GM12878 (cell line): ENCODE results near the gene STXBP2. TPM values are rescaled to one million over a fixed set of nuclear protein-coding genes. Genes with fewer than 3 reads are reported as not detected.
A peak's percentile ranks its signal among the peaks of the same experiment; 100 is the strongest.

ENCODE experiments used
- ATAC-seq: fragments of 200-7000 bp; cut with Tn5 transposase; 3 replicates; pipeline ENCODE4 v1.9.1; 2020; ENCODE audit warnings: mild to moderate bottlenecking, moderate library complexity
- BruUV-seq: library from RNA; stranded (reverse); fragments of 400-500 nt; replicated peaks from 2 replicates; lab custom pipeline; 2021; lab: Mats Ljungman, UMichigan
- CTCF ChIA-PET: fragments of 300-600 bp; sonication (Branson Sonifier 250); formaldehyde crosslinking; extraction: SDS; loops from one replicate; lab custom pipeline; 2021; ENCODE audit warnings: inconsistent platforms; lab: Yijun Ruan, JAX
- POLR2A ChIA-PET: fragments of 350-600 bp; formaldehyde crosslinking; extraction: SDS; loops from one replicate; lab custom pipeline; 2021; ENCODE audit warnings: inconsistent platforms; lab: Charles Lee
- RAD21 ChIA-PET: fragments of 300-600 bp; sonication (Branson Sonifier 250); formaldehyde crosslinking; loops from one replicate; lab custom pipeline; 2023; ENCODE audit warnings: antibody characterized with exemption; ENCODE audit not compliant: unreplicated experiment; lab: Charles Lee
- SMC1A ChIA-PET: fragments of 300-600 bp; sonication (Branson Sonifier 250); formaldehyde crosslinking; loops from one replicate; lab custom pipeline; 2023; ENCODE audit not compliant: unreplicated experiment, uncharacterized antibody; lab: Charles Lee
- DNase-seq: peaks from one replicate; pipeline ENCODE4 v3.0.0-alpha.2; 2011; ENCODE audit warnings: low read depth, low spot score
- FAIRE-seq: peaks from 3 replicates; lab custom pipeline; 2011; peaks lifted over from hg19 to GRCh38; lab: Jason Lieb, UNC
- H2AFZ ChIP-seq: 2 replicates; pipeline ENCODE4 v1.6.0; 2011; ENCODE audit warnings: low read depth, low read length, control low read depth; ENCODE audit not compliant: control insufficient read depth
- H3K27ac ChIP-seq: 2 replicates; pipeline ENCODE4 v1.5.1; 2011; ENCODE audit warnings: control low read depth; ENCODE audit not compliant: control insufficient read depth, insufficient read depth
- H3K27me3 ChIP-seq, 2 experiments: replicated peaks in 1 of 2; 2 replicates each; pipeline versions ENCODE4 v1.6.0 to v1.6.1; 2011; ENCODE audit warnings: low read length in 1 of 2; ENCODE audit not compliant: control insufficient read depth in 2 of 2, insufficient read depth in 2 of 2
- H3K36me3 ChIP-seq, 2 experiments: 2 replicates each; pipeline ENCODE4 v1.5.1; 2011; ENCODE audit warnings: low read length in 1 of 2; ENCODE audit not compliant: control insufficient read depth in 2 of 2, insufficient read depth in 2 of 2
- H3K4me1 ChIP-seq: 2 replicates; pipeline ENCODE4 v1.6.1; 2011; ENCODE audit warnings: mild to moderate bottlenecking, low read length, moderate library complexity, mixed read lengths; ENCODE audit not compliant: control insufficient read depth, insufficient read depth
- H3K4me2 ChIP-seq: 2 replicates; pipeline ENCODE4 v1.6.0; 2011; ENCODE audit warnings: control low read depth; ENCODE audit not compliant: control insufficient read depth, insufficient read depth
- H3K4me3 ChIP-seq: fragments of 200-600 bp; sonication (generic); 2 replicates; pipeline ENCODE4 v1.5.1; 2016
- H3K79me2 ChIP-seq: 2 replicates; pipeline ENCODE4 v1.6.0; 2011; ENCODE audit warnings: low read length; ENCODE audit not compliant: control insufficient read depth, insufficient read depth
- H3K9ac ChIP-seq: 2 replicates; pipeline ENCODE4 v1.8.0; 2011; ENCODE audit warnings: low read length, control low read depth, mixed read lengths; ENCODE audit not compliant: control insufficient read depth, insufficient read depth
- H3K9me3 ChIP-seq: replicated peaks from 3 replicates; pipeline ENCODE4 v1.5.1; 2011; ENCODE audit warnings: mild to moderate bottlenecking, low read length; ENCODE audit not compliant: control insufficient read depth, insufficient read depth
- H4K20me1 ChIP-seq: 2 replicates; pipeline ENCODE4 v1.6.0; 2011; ENCODE audit not compliant: control insufficient read depth, insufficient read depth
- EZH2 ChIP-seq: IDR thresholded peaks from 2 replicates; pipeline ENCODE4 v1.6.1; 2012; ENCODE audit warnings: low read depth, mild to moderate bottlenecking, control low read depth, inconsistent platforms, low read length, borderline replicate concordance; ENCODE audit not compliant: control insufficient read depth
- HDAC2 ChIP-seq: fragments of 200-600 bp; sonication (generic); IDR thresholded peaks from 2 replicates; pipeline ENCODE4 v1.6.1; 2017
- JUNB ChIP-seq: IDR thresholded peaks from 2 replicates; pipeline ENCODE4 v1.6.1; 2016; ENCODE audit warnings: antibody characterized with exemption, mild to moderate bottlenecking
- NFXL1 ChIP-seq: fragments of 450-650 bp; IDR thresholded peaks from 2 replicates; pipeline ENCODE4 v1.6.1; 2017; ENCODE audit warnings: antibody characterized with exemption, mild to moderate bottlenecking, borderline replicate concordance
- NR2C1 ChIP-seq: fragments of 450-650 bp; IDR thresholded peaks from 2 replicates; pipeline ENCODE4 v1.6.1; 2017; ENCODE audit warnings: antibody characterized with exemption, mild to moderate bottlenecking, moderate library complexity
- NR2C2 ChIP-seq: IDR thresholded peaks from 2 replicates; pipeline ENCODE4 v1.6.1; 2011; ENCODE audit warnings: borderline replicate concordance, low read depth; ENCODE audit not compliant: control insufficient read depth, insufficient read length
- PML ChIP-seq: IDR thresholded peaks from 2 replicates; pipeline ENCODE4 v1.6.1; 2012; ENCODE audit warnings: low read length, inconsistent platforms
- POLR2A ChIP-seq: IDR thresholded peaks from 2 replicates; pipeline ENCODE4 v1.6.1; 2011; ENCODE audit warnings: low read depth, mild to moderate bottlenecking, low read length
- RCOR1 ChIP-seq: conservative IDR thresholded peaks from 2 replicates; pipeline ENCODE4 v1.6.1; 2012; ENCODE audit warnings: low read depth, low read length, improper control_type of control experiment
- SIX5 ChIP-seq: IDR thresholded peaks from 2 replicates; pipeline ENCODE4 v1.6.1; 2011; ENCODE audit warnings: mild to moderate bottlenecking, low read depth, low read length, moderate library complexity; ENCODE audit not compliant: severe bottlenecking
- SREBF1 ChIP-seq: IDR thresholded peaks from 2 replicates; pipeline ENCODE4 v1.6.1; 2012; ENCODE audit warnings: mild to moderate bottlenecking, low read length
- STAT3 ChIP-seq: IDR thresholded peaks from 2 replicates; pipeline ENCODE4 v1.6.1; 2011; ENCODE audit warnings: low read depth, low read length, improper control_type of control experiment
- ZNF207 ChIP-seq: fragments of 450-650 bp; IDR thresholded peaks from 2 replicates; pipeline ENCODE4 v1.6.1; 2014; ENCODE audit warnings: antibody characterized with exemption, mild to moderate bottlenecking, borderline replicate concordance
- WGBS: methylation state at CpG from one replicate; pipeline ENCODE4 v1.1.6; 2016; ENCODE audit warnings: low lambda C conversion rate; ENCODE audit not compliant: insufficient replicate concordance, insufficient coverage; ENCODE audit errors: missing lambda C conversion rate; 5-methylcytosine and 5-hydroxymethylcytosine counted together
- in situ Hi-C: fragments of 300-500 bp; cut with MboI; formaldehyde crosslinking; loops from 9 replicates; pipeline ENCODE4 v1.14.3; 2018; ENCODE audit warnings: mixed read lengths
- intact Hi-C: fragments of 100-400 bp; cut with micrococcal nuclease; formaldehyde crosslinking; loops from one replicate; pipeline ENCODE4 v1.14.2; 2022; ENCODE audit not compliant: unreplicated experiment
- polyA plus RNA-seq, 11 experiments: library from polyadenylated mRNA; depleted of rRNA in 4 of 11; unstranded in 6 of 11; stranded (reverse) in 5 of 11; fragments of >200 nt; fragmentation: Nextera tagmentation in 4 of 11; fragmentation: Illumina TruSeq in 1 of 11; extraction: Ambion mirVana in 4 of 11; extraction: Trizol in 1 of 11; gene quantifications; 1 replicate in 1 of 11; 2 replicates in 10 of 11; pipeline versions ENCODE4 v1.2.1 to v1.2.3, GENCODE V29; 2011 to 2016; ENCODE audit warnings: inconsistent platforms in 2 of 11, missing spikeins in 2 of 11, low read depth in 1 of 11
- total RNA-seq, 4 experiments: library from RNA; depleted of rRNA in 3 of 4; stranded (reverse); fragments of >200 nt in 3 of 4; fragmentation: Illumina TruSeq in 1 of 4; extraction: Trizol in 1 of 4; gene quantifications; 2 replicates each; pipeline versions ENCODE4 v1.2.1 to v1.2.3, GENCODE V29; 2013 to 2021
- TF ChIP-seq, protein P1 (sequence below): IDR thresholded peaks from 2 replicates; pipeline ENCODE4 v1.6.1; 2012; ENCODE audit warnings: low read depth, low read length, improper control_type of control experiment
- TF ChIP-seq, protein P2 (sequence below): fragments of 450-650 bp; IDR thresholded peaks from 2 replicates; pipeline ENCODE4 v1.6.1; 2017; ENCODE audit warnings: low read depth, mild to moderate bottlenecking, moderate library complexity
- TF ChIP-seq, protein P3 (sequence below): fragments of 450-650 bp; formaldehyde crosslinking; IDR thresholded peaks from 2 replicates; pipeline ENCODE4 v1.4.0; 2020; ENCODE audit warnings: mild to moderate bottlenecking, moderate library complexity

Gene STXBP2
- total and polyA plus RNA-seq, 10 of the 15 experiments (the other 5 are each of a cell fraction or from before 2014, with no cell fraction given) = 2.6 to 111 (median 61.4) TPM

DNA sequence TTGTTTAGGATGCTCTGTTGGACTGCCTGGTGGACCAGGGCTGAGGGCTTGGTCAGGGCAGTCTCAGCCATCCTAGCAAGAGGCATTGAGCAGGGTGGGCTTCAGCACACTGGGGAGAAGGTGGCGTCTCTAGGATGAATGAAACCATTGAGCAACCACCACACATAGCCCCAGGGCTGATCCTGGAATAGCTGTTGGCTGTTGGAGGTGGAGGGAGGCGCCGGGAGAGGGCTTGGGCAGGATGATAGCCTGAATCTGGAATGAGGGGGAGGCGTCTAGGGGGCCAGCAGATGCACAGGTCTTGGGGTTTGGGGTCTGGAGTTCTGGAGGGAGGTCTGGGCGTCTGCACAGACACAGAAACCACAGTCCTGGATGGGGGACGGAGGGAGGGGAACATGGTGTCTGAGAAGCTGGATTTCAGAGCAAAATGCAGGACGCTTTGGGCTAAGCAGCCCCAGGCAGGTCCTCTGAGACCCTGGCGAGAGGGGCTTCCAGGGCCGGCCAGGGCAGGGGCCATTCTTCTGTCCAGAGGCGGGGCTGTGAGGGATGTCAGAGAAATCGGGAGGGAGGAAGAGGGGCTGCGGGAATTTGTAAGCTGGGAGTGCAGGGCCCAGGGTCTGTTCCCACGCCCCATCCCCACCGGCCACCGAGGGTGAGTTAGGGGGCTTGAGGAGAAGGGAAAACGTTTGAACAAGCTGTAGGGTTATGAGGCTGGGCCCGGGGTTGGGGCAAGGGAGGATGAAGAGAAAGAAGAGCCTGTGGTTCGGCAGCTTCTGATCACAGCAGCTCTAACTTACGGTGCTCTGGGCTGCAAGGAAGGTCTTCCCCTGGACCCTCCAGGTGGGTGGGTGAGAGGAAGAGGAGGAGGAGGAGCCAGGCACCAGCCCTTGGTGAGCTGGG lies 48.9 kb downstream of the STXBP2 start (continued):
- TF ChIP-seq HDAC2 = no peak
- TF ChIP-seq, protein P1, sequence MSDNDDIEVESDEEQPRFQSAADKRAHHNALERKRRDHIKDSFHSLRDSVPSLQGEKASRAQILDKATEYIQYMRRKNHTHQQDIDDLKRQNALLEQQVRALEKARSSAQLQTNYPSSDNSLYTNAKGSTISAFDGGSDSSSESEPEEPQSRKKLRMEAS = no peak
- TF ChIP-seq POLR2A = peak; percentile 61
- TF ChIP-seq NR2C1 = no peak
- TF ChIP-seq ZNF207 = no peak
- TF ChIP-seq, all 136 proteins: peak for 6

DNA sequence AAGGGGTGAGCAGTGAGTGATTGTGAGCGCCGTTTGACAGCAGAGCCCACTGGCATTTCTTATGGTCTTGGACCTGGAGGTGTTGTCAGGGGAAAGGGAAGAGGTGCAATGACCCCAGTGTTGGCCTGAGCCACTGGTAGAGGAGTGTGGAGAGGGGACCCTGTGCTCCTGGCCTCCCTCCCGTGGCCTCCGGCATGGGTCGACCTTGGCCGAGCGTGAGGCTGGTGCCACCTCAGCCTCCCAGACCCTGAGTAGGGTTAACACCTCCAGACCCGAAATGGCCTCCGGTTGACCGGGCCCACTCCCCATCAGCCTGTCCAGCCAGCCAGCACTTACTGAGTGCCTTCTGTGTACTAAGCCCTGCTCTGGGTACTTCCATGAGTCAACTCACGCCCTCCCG lies 50.3 kb downstream of the STXBP2 start:
- Histone ChIP-seq H3K36me3 (peaks cover 6 to 29% of the 10 kb centered on the region in 2 experiments; a peak in 3 of 4 replicates), H3K4me2 (no peak overlapping the region), H3K79me2 (peaks cover 25% of the 10 kb centered on the region), H3K4me1 (peaks cover 9% of the 10 kb centered on the region), H3K4me3 (no peak overlapping the region), H3K27me3 (no peaks in the 10 kb centered on the region), H3K27ac (no peak overlapping the region), H2AFZ (no peak overlapping the region), H3K9me3 (no peaks in the 10 kb centered on the region; the same call in 2 of the 3 replicates), H4K20me1 (peaks cover 2% of the 10 kb centered on the region; the same call in 1 of the 2 replicates), H3K9ac (no peak overlapping the region)
- DNase-seq = no peak
- no peak for FAIRE-seq
- ChIA-PET SMC1A (interaction anchor here (2.6 kb wide), 1 partner anchor 113 kb away, joined by 11 read pairs; no protein-coding TSS in a partner anchor), POLR2A (no interaction called here), RAD21 (interaction anchor here (0.8 kb wide), 1 partner anchor 14 kb away, joined by 3 read pairs; the partner anchor contains the start of gene FCER2), CTCF (interaction anchor here (1.2 kb wide), 1 partner anchor 22 kb away, joined by 3 read pairs; no protein-coding TSS in a partner anchor)
- in situ Hi-C loops (no loop called here), intact Hi-C loops (loop anchor here (10.0 kb wide), 1 partner anchor 218 kb away; the partner anchor contains the start of gene MAP2K7)
- no TSS peak for BruUV-seq
- peak; percentile 22 for ATAC-seq
- WGBS = 98% methylated on average over 12 of the region's 12 CpGs
- TF ChIP-seq, protein P2, sequence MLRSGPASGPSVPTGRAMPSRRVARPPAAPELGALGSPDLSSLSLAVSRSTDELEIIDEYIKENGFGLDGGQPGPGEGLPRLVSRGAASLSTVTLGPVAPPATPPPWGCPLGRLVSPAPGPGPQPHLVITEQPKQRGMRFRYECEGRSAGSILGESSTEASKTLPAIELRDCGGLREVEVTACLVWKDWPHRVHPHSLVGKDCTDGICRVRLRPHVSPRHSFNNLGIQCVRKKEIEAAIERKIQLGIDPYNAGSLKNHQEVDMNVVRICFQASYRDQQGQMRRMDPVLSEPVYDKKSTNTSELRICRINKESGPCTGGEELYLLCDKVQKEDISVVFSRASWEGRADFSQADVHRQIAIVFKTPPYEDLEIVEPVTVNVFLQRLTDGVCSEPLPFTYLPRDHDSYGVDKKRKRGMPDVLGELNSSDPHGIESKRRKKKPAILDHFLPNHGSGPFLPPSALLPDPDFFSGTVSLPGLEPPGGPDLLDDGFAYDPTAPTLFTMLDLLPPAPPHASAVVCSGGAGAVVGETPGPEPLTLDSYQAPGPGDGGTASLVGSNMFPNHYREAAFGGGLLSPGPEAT = no peak
- TF ChIP-seq NFXL1 (no peak), NR2C2 (no peak), PML (no peak), STAT3 (no peak), SREBF1 (no peak), SIX5 (no peak), EZH2 (no peak), JUNB (no peak), RCOR1 (no peak)
- TF ChIP-seq, protein P3, sequence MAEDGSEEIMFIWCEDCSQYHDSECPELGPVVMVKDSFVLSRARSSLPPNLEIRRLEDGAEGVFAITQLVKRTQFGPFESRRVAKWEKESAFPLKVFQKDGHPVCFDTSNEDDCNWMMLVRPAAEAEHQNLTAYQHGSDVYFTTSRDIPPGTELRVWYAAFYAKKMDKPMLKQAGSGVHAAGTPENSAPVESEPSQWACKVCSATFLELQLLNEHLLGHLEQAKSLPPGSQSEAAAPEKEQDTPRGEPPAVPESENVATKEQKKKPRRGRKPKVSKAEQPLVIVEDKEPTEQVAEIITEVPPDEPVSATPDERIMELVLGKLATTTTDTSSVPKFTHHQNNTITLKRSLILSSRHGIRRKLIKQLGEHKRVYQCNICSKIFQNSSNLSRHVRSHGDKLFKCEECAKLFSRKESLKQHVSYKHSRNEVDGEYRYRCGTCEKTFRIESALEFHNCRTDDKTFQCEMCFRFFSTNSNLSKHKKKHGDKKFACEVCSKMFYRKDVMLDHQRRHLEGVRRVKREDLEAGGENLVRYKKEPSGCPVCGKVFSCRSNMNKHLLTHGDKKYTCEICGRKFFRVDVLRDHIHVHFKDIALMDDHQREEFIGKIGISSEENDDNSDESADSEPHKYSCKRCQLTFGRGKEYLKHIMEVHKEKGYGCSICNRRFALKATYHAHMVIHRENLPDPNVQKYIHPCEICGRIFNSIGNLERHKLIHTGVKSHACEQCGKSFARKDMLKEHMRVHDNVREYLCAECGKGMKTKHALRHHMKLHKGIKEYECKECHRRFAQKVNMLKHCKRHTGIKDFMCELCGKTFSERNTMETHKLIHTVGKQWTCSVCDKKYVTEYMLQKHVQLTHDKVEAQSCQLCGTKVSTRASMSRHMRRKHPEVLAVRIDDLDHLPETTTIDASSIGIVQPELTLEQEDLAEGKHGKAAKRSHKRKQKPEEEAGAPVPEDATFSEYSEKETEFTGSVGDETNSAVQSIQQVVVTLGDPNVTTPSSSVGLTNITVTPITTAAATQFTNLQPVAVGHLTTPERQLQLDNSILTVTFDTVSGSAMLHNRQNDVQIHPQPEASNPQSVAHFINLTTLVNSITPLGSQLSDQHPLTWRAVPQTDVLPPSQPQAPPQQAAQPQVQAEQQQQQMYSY (CRISPR knock-in tag) = no peak
